Hindlimb muscle (tissue), 1 donor: Measurements from ENCODE around the gene OPCML. TPM values are rescaled to one million over a fixed set of nuclear protein-coding genes. Genes with fewer than 3 reads are reported as not detected.

Experiments
- DNase-seq: peaks from one replicate; pipeline ENCODE4 v3.0.0-alpha.2; 2013
- polyA plus RNA-seq: library from polyadenylated mRNA; unstranded; fragments of 120-200 nt; gene quantifications from one replicate; pipeline ENCODE4 v1.2.1, GENCODE V29; 2013; ENCODE audit not compliant: insufficient read length

OPCML gene
- polyA plus RNA-seq, 1 donor: 1.1 TPM

- no peak for DNase-seq
Measured at GRCh38 chr11:133536198-133536597, 3.9 kb upstream of the OPCML start.

GRCh38 chr11:133533205-133533604 lies 904 bp upstream of the OPCML start:
- DNase-seq: no peak

GRCh38 chr11:133531458-133531857 lies 843 bp downstream of the OPCML start:
- no peak for DNase-seq

GRCh38 chr11:133530501-133530835 lies 1.8 kb downstream of the OPCML start:
- DNase-seq: no peak

- DNase-seq: no peak
Measured at GRCh38 chr11:133529807-133530500, 2.3 kb downstream of the OPCML start.

DNA sequence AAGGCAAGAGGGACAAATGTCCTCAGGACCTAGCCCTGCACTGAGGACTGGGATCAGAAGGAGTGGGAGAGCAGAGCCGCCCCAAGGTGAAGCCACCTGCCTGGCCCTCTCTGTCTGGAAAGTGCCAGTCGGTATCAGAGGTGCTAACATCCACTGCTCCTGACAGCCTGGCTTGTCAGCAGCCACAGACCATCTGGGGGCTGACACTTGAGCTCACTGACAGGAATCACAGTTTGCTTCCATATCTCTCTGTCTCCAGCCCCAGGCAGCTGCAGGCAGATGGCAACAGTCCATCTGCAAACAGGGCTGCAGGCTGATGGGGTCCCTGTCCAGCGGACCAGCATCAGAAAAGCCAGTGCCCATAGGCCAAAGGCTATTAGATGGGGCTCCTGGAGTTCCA lies 5.5 kb downstream of the OPCML start:
- no peak for DNase-seq

DNA sequence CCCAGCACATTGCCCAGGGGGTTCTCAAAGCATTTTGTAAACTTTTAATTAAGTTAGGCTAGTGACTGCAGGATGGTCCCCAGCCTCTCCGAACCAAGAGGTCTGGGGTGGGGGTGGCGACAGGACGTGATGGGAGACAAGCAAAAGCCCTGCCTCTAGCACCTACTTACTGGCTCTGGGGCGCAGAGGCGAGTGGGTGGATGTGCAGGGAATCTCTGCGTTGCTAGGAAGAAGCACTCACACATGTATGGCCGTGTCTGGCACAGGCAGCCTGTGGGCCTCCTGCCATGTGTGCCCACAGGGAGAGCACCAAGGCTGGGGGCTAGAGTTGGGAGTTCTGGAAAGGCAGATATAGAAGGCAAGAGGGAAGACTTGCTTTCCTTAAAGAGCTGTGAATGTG lies 6.3 kb downstream of the OPCML start:
- no peak for DNase-seq

- no peak for DNase-seq
Measured at GRCh38 chr11:133524488-133524887, 7.8 kb downstream of the OPCML start.

DNA sequence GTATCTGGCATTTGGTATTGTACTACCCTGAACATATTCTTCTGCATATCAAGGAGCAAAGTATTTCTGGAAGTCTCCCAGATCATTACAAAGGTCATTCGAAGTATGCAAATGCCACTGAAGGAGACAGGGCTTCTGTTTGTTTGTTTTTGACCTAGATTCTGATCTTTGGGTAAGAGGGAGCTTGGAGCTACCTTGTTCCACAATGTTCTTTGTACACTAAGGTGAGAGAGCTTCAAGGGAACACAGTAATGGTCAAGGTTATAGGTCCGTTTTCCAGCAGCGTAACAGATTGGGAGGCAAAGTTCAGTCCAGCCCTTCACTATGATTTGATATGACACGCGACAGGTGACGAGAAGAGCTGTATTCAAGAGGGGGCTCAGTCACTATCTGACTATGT lies 10.0 kb downstream of the OPCML start:
- DNase-seq: no peak

DNA sequence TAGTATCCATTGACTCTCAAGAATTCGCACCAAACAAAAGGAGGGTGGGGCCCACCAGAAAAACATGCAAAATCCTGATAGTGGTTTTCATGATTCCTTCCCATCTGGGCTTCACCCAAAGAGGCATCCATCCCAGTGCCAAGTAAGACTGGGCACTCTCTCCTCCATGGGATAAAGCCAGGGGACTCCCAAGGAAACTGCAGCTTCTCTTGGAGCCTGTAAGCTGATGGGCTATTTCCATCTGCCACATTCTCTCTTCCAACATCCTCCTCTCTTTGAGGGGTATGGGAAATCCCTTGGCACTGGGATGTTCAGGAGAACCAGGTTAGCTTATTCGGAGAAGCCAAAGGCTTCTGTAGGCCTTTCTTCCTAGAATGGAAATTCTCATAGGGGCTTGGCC lies 10.8 kb downstream of the OPCML start:
- DNase-seq: no peak

DNA sequence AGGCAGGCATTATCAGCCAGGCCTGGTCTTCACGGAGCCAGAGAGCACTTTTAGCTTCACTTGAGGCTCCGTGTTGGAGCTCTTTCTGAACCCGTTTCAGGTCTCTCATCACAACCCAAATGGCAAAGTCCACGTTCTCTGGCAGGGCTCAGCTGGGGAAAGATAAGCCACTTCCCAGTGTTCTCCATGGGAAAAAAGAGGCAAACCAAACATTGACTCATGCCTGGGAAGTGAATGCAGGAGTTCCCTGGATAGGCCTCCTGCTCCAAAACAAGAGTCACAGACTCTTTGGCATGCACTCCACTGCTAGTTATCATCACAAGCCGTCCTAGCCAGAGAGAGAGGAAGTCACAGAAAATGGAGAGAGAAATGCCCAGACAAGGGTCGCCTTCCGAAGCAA lies 11.6 kb downstream of the OPCML start:
- DNase-seq: peak; percentile 15

- DNase-seq: no peak
Measured at GRCh38 chr11:133519560-133519959, 12.7 kb downstream of the OPCML start.

GRCh38 chr11:133518702-133519264 lies 13.5 kb downstream of the OPCML start:
- no peak for DNase-seq

GRCh38 chr11:133516845-133517244 lies 15.5 kb downstream of the OPCML start:
- no peak for DNase-seq

GRCh38 chr11:133515107-133515506 lies 17.2 kb downstream of the OPCML start:
- DNase-seq: no peak

DNA sequence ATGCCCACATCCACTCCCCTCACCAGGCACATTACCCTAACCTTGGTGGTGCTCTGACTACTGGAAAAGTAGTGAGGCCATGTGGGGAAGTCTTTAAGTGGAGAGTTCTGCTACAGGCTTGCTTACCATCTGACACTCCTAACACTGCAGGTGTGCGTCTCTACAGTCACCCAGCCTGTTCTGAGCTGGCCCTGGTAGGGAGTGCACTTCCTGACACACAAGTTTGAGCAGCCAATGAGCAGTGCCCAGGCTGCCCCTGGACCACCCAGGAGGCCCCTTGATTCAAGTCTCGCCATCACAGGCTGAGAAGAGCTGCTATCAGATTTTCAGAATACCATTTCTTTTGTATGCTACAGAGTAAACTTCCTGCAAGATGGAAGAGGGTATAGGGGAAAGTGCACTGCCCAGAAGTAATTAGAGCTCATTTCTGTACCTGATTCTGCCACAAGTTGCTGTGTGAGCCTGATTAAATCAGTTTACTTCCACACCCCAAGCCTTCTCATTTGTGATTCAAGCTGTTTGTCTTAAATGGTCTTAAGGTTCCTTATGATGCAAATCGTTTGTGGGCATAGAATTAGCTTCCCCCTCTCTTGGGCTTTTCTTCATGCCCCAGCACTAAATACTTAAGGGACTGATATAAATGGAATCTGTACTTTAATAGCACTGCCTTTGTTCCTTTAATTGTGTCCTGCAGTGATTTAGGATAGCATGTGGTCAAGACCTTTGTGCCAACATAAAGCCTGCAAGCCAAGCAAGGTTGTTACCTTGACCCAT lies 22.2 kb downstream of the OPCML start:
- DNase-seq: no peak

DNA sequence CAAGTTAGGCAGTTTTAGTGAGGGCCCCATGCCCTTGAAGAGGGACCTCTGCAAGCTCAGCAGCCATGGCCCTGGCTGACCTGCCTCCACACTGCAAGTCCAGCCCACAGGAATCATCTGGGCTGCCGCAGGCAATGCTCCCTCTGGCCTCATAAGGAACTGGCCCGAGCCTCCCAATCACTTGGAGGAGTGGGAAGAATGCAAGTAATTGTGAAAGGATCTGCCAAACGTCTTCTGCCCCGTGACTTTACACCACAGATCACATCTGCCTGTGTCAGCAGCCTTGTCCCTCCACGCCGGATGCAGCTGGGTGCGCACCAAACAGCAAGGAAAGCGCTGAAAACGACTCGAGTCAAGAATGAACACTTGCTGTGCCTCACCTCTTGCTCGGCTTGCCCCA lies 23.8 kb downstream of the OPCML start:
- DNase-seq: peak; percentile 64

GRCh38 chr11:133507185-133507584 lies 25.1 kb downstream of the OPCML start:
- no peak for DNase-seq

DNA sequence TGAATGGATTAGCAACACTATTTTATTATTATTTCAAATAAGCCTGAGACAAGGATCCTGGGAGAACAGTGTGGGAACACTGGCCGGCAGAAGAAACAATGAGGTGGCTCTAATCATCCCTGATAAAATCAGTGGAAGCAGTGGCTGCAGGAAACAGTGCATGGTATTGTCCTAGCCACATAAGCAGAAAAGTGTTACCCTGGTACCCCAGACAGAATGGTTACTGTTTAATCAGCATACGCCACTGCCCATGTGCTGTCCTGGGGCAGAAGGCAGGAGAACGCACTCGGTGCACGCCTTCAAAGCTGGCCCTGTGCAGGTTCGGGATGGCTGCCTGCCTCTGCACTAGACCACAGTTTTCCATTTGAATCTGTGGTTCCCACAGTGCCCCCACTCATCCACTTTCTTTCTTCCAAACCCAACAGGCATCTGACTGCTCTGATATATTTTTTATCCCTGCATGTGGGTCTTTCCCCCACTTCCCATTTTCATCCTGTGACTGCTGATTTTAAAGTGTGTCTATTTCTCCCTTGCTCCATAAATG lies 25.7 kb downstream of the OPCML start:
- DNase-seq: no peak

GRCh38 chr11:133506023-133506422 lies 26.3 kb downstream of the OPCML start:
- no peak for DNase-seq

GRCh38 chr11:133504906-133505305 lies 27.4 kb downstream of the OPCML start:
- DNase-seq: no peak

- no peak for DNase-seq
Measured at GRCh38 chr11:133503776-133504175, 28.5 kb downstream of the OPCML start.

DNA sequence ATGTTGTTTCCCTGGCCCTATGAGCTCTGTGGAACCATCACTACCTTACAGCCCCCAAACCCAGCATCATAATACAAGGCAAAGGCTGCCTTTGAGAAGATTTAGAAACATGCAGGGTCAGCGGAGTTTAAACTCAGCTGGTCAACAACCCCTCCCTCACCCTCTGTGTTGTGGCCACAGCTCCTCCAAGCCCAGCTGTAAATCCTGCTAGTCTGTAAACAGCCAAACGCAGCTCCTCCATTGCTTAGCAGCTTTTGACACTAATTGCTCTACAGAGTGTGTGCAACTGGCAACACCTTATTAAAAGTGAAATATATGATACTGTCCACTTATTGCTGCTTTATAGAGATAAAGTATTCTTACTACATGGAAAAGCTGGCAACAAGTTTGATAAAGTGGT lies 29.1 kb downstream of the OPCML start:
- no peak for DNase-seq
